Smooth muscle cell (in vitro differentiated cells): Measurements from ENCODE around the gene IRS1. TPM values are rescaled to one million over a fixed set of nuclear protein-coding genes. Genes with fewer than 3 reads are reported as not detected.

Experiments
- DNase-seq: peaks from one replicate; lab custom pipeline; 2025; ENCODE audit not compliant: unreplicated experiment; lab: John Stamatoyannopoulos, UW
- H2AFZ ChIP-seq: fragments of 200-600 bp; sonication (generic); 2 replicates; pipeline ENCODE4 v1.6.0; 2016; ENCODE audit warnings: antibody characterized with exemption, low read depth, mild to moderate bottlenecking
- H3F3A ChIP-seq: fragments of 200-600 bp; sonication (generic); 2 replicates; pipeline ENCODE4 v1.6.0; 2017; ENCODE audit warnings: antibody characterized with exemption, low read depth
- H3K27ac ChIP-seq: fragments of 200-600 bp; sonication (generic); 2 replicates; pipeline ENCODE4 v1.5.1; 2016; ENCODE audit warnings: low read depth, mild to moderate bottlenecking
- H3K27me3 ChIP-seq: fragments of 200-600 bp; sonication (generic); 2 replicates; pipeline ENCODE4 v1.6.1; 2016; ENCODE audit warnings: low read depth, mild to moderate bottlenecking
- H3K36me3 ChIP-seq: fragments of 200-600 bp; sonication (generic); 2 replicates; pipeline ENCODE4 v1.5.1; 2016; ENCODE audit warnings: low read depth
- H3K4me1 ChIP-seq: fragments of 200-600 bp; sonication (generic); 2 replicates; pipeline ENCODE4 v1.5.1; 2016; ENCODE audit warnings: low read depth
- H3K4me2 ChIP-seq: fragments of 200-600 bp; sonication (generic); 2 replicates; pipeline ENCODE4 v1.6.0; 2016; ENCODE audit warnings: mild to moderate bottlenecking
- H3K4me3 ChIP-seq: fragments of 200-600 bp; sonication (generic); 2 replicates; pipeline ENCODE4 v1.5.1; 2016; ENCODE audit warnings: mild to moderate bottlenecking
- H3K79me2 ChIP-seq: fragments of 200-600 bp; sonication (generic); 2 replicates; pipeline ENCODE4 v1.6.0; 2016; ENCODE audit warnings: low read depth, mild to moderate bottlenecking
- H3K9ac ChIP-seq: fragments of 200-600 bp; sonication (generic); 2 replicates; pipeline ENCODE4 v1.6.0; 2016; ENCODE audit warnings: low read depth
- H3K9me3 ChIP-seq: fragments of 200-600 bp; sonication (generic); replicated peaks from 2 replicates; pipeline ENCODE4 v1.5.1; 2016; ENCODE audit warnings: low read depth
- H4K20me1 ChIP-seq: fragments of 200-600 bp; sonication (generic); 2 replicates; pipeline ENCODE4 v1.6.0; 2016; ENCODE audit warnings: low read depth
- WGBS: methylation state at CpG from one replicate; pipeline ENCODE4 v1.1.7; 2016; ENCODE audit warnings: low lambda C conversion rate; 5-methylcytosine and 5-hydroxymethylcytosine counted together
- polyA plus RNA-seq: library from polyadenylated mRNA; unstranded; fragments of >200 nt; fragmentation: Nextera tagmentation; extraction: Ambion mirVana; gene quantifications from 2 replicates; pipeline ENCODE4 v1.2.1, GENCODE V29; 2016
- total RNA-seq: library from RNA; depleted of rRNA; stranded (reverse); fragments of >200 nt; gene quantifications from 2 replicates; pipeline ENCODE4 v1.2.3, GENCODE V29; 2014
- TF ChIP-seq, protein P1 (sequence below): fragments of 200-600 bp; sonication (generic); IDR thresholded peaks from 2 replicates; pipeline ENCODE4 v1.5.1; 2017; ENCODE audit warnings: borderline replicate concordance, mild to moderate bottlenecking, antibody characterized with exemption; ENCODE audit not compliant: insufficient read depth, poor library complexity, severe bottlenecking

IRS1 gene
- total and polyA plus RNA-seq, 2 experiments from 2014 or later: 8.6 to 14.6 TPM

DNA sequence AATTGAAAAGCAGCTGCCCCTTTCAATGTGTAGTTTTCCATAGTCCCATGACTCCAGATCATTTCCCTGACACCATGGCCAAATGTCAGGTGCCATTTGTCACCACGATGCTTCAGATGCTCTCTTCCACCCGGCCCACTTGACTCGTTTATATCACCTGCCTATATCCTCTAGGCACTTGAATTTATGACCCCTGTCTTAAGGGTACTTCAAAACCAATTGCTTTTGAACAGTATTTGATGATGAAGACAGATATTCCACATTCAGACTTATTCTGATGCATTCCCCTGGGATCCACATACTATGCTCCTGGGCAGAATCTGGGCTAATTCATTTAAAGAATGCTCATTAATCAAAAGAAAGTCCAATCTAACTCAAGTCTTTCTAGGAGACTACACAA, 19.3 kb upstream of the IRS1 start:
- TF ChIP-seq, protein P1, sequence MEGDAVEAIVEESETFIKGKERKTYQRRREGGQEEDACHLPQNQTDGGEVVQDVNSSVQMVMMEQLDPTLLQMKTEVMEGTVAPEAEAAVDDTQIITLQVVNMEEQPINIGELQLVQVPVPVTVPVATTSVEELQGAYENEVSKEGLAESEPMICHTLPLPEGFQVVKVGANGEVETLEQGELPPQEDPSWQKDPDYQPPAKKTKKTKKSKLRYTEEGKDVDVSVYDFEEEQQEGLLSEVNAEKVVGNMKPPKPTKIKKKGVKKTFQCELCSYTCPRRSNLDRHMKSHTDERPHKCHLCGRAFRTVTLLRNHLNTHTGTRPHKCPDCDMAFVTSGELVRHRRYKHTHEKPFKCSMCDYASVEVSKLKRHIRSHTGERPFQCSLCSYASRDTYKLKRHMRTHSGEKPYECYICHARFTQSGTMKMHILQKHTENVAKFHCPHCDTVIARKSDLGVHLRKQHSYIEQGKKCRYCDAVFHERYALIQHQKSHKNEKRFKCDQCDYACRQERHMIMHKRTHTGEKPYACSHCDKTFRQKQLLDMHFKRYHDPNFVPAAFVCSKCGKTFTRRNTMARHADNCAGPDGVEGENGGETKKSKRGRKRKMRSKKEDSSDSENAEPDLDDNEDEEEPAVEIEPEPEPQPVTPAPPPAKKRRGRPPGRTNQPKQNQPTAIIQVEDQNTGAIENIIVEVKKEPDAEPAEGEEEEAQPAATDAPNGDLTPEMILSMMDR: no peak
- no peaks in the 10 kb centered on the region for H3K36me3 ChIP-seq
- H3F3A ChIP-seq: no peaks in the 10 kb centered on the region
- H3K9ac ChIP-seq: no peak overlapping the region
- no peak overlapping the region for H3K4me3 ChIP-seq
- DNase-seq: no peak
- no peaks in the 10 kb centered on the region for H3K4me1 ChIP-seq
- no peaks in the 10 kb centered on the region for H4K20me1 ChIP-seq
- no peak overlapping the region for H3K4me2 ChIP-seq
- no peaks in the 10 kb centered on the region for H3K27me3 ChIP-seq
- no peak overlapping the region for H2AFZ ChIP-seq
- no peaks in the 10 kb centered on the region for H3K9me3 ChIP-seq
- 91% methylated on average over 3 of the region's 3 CpGs for WGBS
- no peak overlapping the region for H3K27ac ChIP-seq
- no peaks in the 10 kb centered on the region for H3K79me2 ChIP-seq

DNA sequence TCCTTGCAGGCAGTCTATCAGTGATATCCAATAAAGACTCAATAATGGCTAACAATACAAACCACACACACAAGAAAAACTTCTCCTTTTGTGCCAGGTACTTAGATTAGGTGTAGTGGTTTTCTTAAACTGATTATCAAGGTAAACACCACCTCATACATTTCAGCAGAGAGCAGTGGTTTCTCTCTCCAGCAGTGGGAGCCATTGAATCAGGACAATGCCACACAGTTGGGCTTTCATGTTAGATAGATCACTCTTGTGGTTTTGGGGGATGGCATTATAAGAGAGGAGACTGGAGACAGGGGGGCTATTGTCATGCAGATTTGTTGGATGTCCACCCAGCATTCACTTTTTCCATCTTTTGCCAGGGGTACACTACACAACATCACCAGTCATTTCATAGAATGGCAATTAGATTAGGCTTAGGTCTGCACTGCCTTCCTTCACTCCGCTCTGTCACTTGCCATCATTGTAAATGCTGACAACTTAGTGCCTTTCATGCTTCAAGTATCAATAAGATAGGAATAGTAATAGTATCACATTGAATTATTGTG, 13.6 kb upstream of the IRS1 start:
- no peak for DNase-seq

DNA sequence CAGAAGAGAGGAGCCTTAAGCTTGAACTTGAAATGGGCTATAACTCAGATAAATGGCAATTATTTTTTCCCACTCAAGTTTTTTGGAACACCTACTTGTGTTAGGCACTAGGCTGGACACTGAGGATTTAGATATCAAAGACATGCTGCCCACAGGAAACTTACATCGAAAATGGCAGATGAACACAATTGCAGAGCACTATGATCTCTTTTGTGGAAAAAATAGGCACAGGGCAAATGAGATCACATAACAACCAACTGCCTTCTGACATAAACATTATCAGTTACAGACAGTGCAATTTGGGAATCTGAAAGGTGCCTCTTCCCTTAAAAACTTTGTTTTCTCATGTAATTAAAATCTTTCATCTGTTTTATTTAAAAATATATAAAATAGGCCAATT, 3.8 kb upstream of the IRS1 start:
- DNase-seq: no peak
- no peak overlapping the region for H3K4me3 ChIP-seq
- TF ChIP-seq, protein P1: no peak
- H3K4me2 ChIP-seq: no peak overlapping the region
- peaks cover 5% of the 10 kb centered on the region for H3K27me3 ChIP-seq
- no peaks in the 10 kb centered on the region for H3K9me3 ChIP-seq
- H2AFZ ChIP-seq: no peak overlapping the region
- no peaks in the 10 kb centered on the region for H4K20me1 ChIP-seq
- H3K36me3 ChIP-seq: no peaks in the 10 kb centered on the region
- peaks cover 12% of the 10 kb centered on the region for H3K4me1 ChIP-seq
- 71% methylated on average over 1 of the region's 1 CpG for WGBS
- H3K27ac ChIP-seq: no peak overlapping the region
- H3K9ac ChIP-seq: no peak overlapping the region
- peaks cover 9% of the 10 kb centered on the region for H3K79me2 ChIP-seq
- no peaks in the 10 kb centered on the region for H3F3A ChIP-seq

More for the DNA sequence above, 13.6 kb upstream of the IRS1 start:
- H4K20me1 ChIP-seq: no peaks in the 10 kb centered on the region
- H3K27ac ChIP-seq: no peak overlapping the region
- H3K27me3 ChIP-seq: no peaks in the 10 kb centered on the region
- no peak overlapping the region for H3K9ac ChIP-seq
- H2AFZ ChIP-seq: no peak overlapping the region
- TF ChIP-seq, protein P1: peak; percentile 20
- H3K4me2 ChIP-seq: no peak overlapping the region
- H3K79me2 ChIP-seq: no peaks in the 10 kb centered on the region
- WGBS: 97% methylated on average over 1 of the region's 1 CpG
- no peaks in the 10 kb centered on the region for H3K4me1 ChIP-seq
- H3F3A ChIP-seq: no peaks in the 10 kb centered on the region
- H3K36me3 ChIP-seq: no peaks in the 10 kb centered on the region
- no peaks in the 10 kb centered on the region for H3K9me3 ChIP-seq
- no peak overlapping the region for H3K4me3 ChIP-seq

DNA sequence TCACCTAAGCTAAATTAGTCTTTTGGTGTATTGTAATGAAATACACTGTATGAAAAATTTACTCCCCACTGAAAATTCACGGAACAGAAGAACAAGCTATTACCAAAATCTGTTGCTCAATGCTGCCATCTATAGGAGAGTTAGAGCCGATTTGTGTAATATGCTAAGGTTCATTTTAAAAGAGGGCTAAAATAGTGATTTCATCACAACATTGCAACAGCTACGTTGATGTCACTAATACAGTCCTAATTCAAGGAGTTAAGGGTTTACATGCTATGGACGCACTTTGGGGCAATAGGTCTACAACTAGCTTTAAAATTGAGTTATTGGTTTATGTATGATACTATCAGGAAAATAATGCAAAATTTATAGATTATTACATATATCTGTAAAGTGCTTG, 3.0 kb upstream of the IRS1 start:
- DNase-seq: no peak
- H3K4me2 ChIP-seq: no peak overlapping the region

More for the DNA sequence above, 3.0 kb upstream of the IRS1 start:
- Histone ChIP-seq H3K4me1 (peaks cover 12% of the 10 kb centered on the region), H2AFZ (no peak overlapping the region), H4K20me1 (peaks cover 6% of the 10 kb centered on the region), H3K36me3 (no peaks in the 10 kb centered on the region), H3K79me2 (peaks cover 17% of the 10 kb centered on the region), H3K27me3 (peaks cover 5% of the 10 kb centered on the region), H3F3A (no peaks in the 10 kb centered on the region), H3K9ac (no peak overlapping the region), H3K9me3 (no peaks in the 10 kb centered on the region), H3K4me3 (no peak overlapping the region), H3K27ac (no peak overlapping the region)
- whole genome bisulfite sequencing: 2% methylated on average over 4 of the region's 4 CpGs
- TF ChIP-seq, protein P1: peak; percentile 71
